ENCODE results near the gene BTBD9. TPM values are rescaled to one million over a fixed set of nuclear protein-coding genes. Genes with fewer than 3 reads are reported as not detected.

Gene BTBD9
- total RNA-seq, 1 donor, result 25.3 TPM

DNA sequence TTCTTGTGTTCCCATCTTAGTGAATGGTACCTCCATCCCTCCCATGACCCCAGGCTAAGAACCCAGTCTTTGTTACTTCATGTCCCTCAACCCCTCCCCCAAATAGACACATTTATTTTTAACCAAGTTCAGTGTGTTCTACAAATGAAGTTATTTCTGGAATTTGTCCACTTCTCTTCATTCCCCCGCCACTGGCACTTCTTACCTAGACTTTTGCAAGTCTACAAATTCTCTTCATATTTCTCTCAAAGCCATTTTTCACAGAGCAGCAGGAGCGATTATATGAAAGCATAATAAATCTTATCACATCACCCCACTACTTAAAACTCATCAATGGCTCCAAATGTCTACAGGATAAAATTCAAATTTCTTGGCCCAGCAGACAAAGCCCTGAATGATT, 131.4 kb downstream of the BTBD9 start:
- Histone ChIP-seq H3K36me3 (ENCODE audit: insufficient read depth, low read length) (no peaks in the 10 kb centered on the region), H3K4me2 (ENCODE audit: insufficient read depth, low read length) (no peak overlapping the region)

DNA sequence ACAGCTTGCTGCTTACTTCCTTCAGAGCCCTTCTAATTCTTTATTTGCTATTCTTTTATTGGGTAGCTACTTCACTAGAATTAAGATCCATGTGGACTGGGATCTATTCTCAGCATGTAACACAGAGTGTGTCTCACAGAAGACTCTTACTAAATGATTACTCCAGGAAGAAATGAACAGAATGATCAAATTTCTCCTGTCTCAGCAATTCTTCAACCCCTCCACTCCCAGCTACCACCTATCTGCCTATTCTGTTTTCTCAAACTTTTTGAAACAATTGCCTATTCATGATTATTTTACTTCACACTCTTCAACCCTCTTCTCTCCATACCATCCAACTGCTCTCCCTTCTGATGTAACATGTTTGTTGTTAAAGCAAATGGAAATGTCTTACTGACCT, 132.6 kb downstream of the BTBD9 start:
- Histone ChIP-seq H3K4me3 (ENCODE audit: insufficient read depth, low read length) (no peak overlapping the region), H3K4me2 (ENCODE audit: insufficient read depth, low read length) (no peak overlapping the region), H3K4me1 (ENCODE audit: insufficient read depth, low read length) (peaks cover 15% of the 10 kb centered on the region), H3K9me3 (ENCODE audit: low read depth, low read length) (no peaks in the 10 kb centered on the region), H4K20me1 (ENCODE audit: insufficient read depth, low read length) (peaks cover 24% of the 10 kb centered on the region), H3K27me3 (ENCODE audit: insufficient read depth, low read length) (no peaks in the 10 kb centered on the region), H3K27ac (ENCODE audit: low read depth, low read length) (no peak overlapping the region), H3K36me3 (ENCODE audit: insufficient read depth, low read length) (no peaks in the 10 kb centered on the region), H3K79me2 (ENCODE audit: insufficient read depth, low read length) (no peaks in the 10 kb centered on the region), H2AFZ (ENCODE audit: low read length) (no peak overlapping the region)
- peak; percentile 22 for DNase-seq (ENCODE audit: insufficient read length, low spot score, missing footprints)
- TF ChIP-seq, protein P1, sequence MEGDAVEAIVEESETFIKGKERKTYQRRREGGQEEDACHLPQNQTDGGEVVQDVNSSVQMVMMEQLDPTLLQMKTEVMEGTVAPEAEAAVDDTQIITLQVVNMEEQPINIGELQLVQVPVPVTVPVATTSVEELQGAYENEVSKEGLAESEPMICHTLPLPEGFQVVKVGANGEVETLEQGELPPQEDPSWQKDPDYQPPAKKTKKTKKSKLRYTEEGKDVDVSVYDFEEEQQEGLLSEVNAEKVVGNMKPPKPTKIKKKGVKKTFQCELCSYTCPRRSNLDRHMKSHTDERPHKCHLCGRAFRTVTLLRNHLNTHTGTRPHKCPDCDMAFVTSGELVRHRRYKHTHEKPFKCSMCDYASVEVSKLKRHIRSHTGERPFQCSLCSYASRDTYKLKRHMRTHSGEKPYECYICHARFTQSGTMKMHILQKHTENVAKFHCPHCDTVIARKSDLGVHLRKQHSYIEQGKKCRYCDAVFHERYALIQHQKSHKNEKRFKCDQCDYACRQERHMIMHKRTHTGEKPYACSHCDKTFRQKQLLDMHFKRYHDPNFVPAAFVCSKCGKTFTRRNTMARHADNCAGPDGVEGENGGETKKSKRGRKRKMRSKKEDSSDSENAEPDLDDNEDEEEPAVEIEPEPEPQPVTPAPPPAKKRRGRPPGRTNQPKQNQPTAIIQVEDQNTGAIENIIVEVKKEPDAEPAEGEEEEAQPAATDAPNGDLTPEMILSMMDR (IDR thresholded peaks at IDR 0.05; ENCODE audit: extremely low read depth, low read depth, low read length), result no peak

More for the DNA sequence above, 131.4 kb downstream of the BTBD9 start:
- Histone ChIP-seq H3K79me2 (ENCODE audit: insufficient read depth, low read length) (no peaks in the 10 kb centered on the region), H3K4me1 (ENCODE audit: insufficient read depth, low read length) (peaks cover 15% of the 10 kb centered on the region), H3K9me3 (ENCODE audit: low read depth, low read length) (no peaks in the 10 kb centered on the region), H3K27ac (ENCODE audit: low read depth, low read length) (no peak overlapping the region), H2AFZ (ENCODE audit: low read length) (no peak overlapping the region), H3K4me3 (ENCODE audit: insufficient read depth, low read length) (no peak overlapping the region), H3K27me3 (ENCODE audit: insufficient read depth, low read length) (no peaks in the 10 kb centered on the region), H4K20me1 (ENCODE audit: insufficient read depth, low read length) (peaks cover 24% of the 10 kb centered on the region)
- DNase-seq (ENCODE audit: insufficient read length, low spot score, missing footprints), result no peak
- TF ChIP-seq, protein P1 (IDR thresholded peaks at IDR 0.05; ENCODE audit: extremely low read depth, low read depth, low read length), result no peak

DNA sequence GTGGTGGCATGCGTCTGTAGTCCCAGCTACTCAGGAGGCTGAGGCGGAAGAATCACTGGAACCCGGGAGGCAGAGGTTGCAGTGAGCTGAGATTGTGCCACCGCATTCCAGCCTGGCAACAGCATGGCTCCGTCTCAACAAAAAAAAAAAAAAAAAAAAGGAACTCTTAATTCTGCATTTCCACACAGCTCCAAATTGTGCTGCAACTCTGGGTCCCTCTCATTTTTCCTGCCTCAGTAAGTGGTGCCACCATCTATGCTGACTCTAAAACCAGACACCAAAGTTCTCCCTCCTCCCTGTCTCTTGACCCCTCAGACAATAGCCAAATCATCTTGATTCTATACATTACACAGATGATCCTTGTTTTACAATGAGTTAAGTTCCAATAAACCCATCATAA, 133.9 kb downstream of the BTBD9 start:
- Histone ChIP-seq H3K4me2 (ENCODE audit: insufficient read depth, low read length) (no peak overlapping the region), H3K79me2 (ENCODE audit: insufficient read depth, low read length) (no peaks in the 10 kb centered on the region), H3K4me3 (ENCODE audit: insufficient read depth, low read length) (no peak overlapping the region), H3K4me1 (ENCODE audit: insufficient read depth, low read length) (peaks cover 15% of the 10 kb centered on the region), H3K36me3 (ENCODE audit: insufficient read depth, low read length) (no peaks in the 10 kb centered on the region), H2AFZ (ENCODE audit: low read length) (no peak overlapping the region), H3K27me3 (ENCODE audit: insufficient read depth, low read length) (no peaks in the 10 kb centered on the region), H4K20me1 (ENCODE audit: insufficient read depth, low read length) (peaks cover 24% of the 10 kb centered on the region), H3K27ac (ENCODE audit: low read depth, low read length) (no peak overlapping the region), H3K9me3 (ENCODE audit: low read depth, low read length) (no peaks in the 10 kb centered on the region)
- TF ChIP-seq, protein P1 (IDR thresholded peaks at IDR 0.05; ENCODE audit: extremely low read depth, low read depth, low read length), result no peak
- no peak for DNase-seq (ENCODE audit: insufficient read length, low spot score, missing footprints)

DNA sequence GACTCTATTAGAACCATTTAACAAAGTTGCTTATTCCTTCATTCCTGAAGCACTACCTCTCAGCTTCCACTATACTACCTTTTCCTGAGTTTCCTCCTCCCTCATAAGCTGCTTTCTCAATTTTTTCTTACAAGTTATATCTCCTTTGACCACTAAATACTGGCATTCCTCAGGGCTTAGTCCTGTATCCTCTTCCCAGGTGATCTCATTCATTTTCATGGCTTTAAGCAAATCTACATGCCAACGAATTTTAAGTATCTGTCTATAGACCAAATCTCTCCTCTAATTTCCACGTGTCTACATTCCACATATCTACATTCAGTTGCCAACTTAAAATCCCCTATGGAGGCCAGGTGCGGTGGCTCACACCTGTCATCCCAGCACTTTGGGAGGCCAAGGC, 134.7 kb downstream of the BTBD9 start:
- Histone ChIP-seq H3K4me2 (ENCODE audit: insufficient read depth, low read length) (no peak overlapping the region), H3K36me3 (ENCODE audit: insufficient read depth, low read length) (no peaks in the 10 kb centered on the region), H2AFZ (ENCODE audit: low read length) (no peak overlapping the region), H3K4me3 (ENCODE audit: insufficient read depth, low read length) (no peak overlapping the region), H3K4me1 (ENCODE audit: insufficient read depth, low read length) (peaks cover 13% of the 10 kb centered on the region), H3K27me3 (ENCODE audit: insufficient read depth, low read length) (no peaks in the 10 kb centered on the region), H3K9me3 (ENCODE audit: low read depth, low read length) (no peaks in the 10 kb centered on the region), H4K20me1 (ENCODE audit: insufficient read depth, low read length) (peaks cover 24% of the 10 kb centered on the region), H3K27ac (ENCODE audit: low read depth, low read length) (no peak overlapping the region), H3K79me2 (ENCODE audit: insufficient read depth, low read length) (no peaks in the 10 kb centered on the region)
- DNase-seq (ENCODE audit: insufficient read length, low spot score, missing footprints), result peak; percentile 54
- TF ChIP-seq, protein P1 (IDR thresholded peaks at IDR 0.05; ENCODE audit: extremely low read depth, low read depth, low read length), result no peak

Data from osteoblast (primary cell).